OCI-LY7 (cell line): Measurements from ENCODE around the gene PIEZO2. TPM values are rescaled to one million over a fixed set of nuclear protein-coding genes. Genes with fewer than 3 reads are reported as not detected.

Experiments used
- BruUV-seq: library from RNA; stranded (reverse); fragments of 400-500 nt; replicated peaks from 2 replicates; lab custom pipeline; 2021; lab: Mats Ljungman, UMichigan
- CTCF ChIA-PET: fragments of 300-600 bp; sonication (Branson Sonifier 250); formaldehyde crosslinking; loops from one replicate; lab custom pipeline; 2022; ENCODE audit warnings: antibody characterized with exemption; ENCODE audit not compliant: unreplicated experiment; lab: Charles Lee
- POLR2A ChIA-PET: fragments of 300-600 bp; sonication (Branson Sonifier 250); formaldehyde crosslinking; loops from one replicate; lab custom pipeline; 2022; ENCODE audit warnings: antibody characterized with exemption; lab: Charles Lee
- DNase-seq: peaks from one replicate; pipeline ENCODE4 v3.0.0-alpha.2; 2015; ENCODE audit warnings: low spot score
- H2AFZ ChIP-seq: fragments of 200-600 bp; sonication (generic), shearing (Covaris generic); 2 replicates; pipeline ENCODE4 v1.6.1; 2014; ENCODE audit warnings: mild to moderate bottlenecking, antibody characterized with exemption, low read length, moderate library complexity
- H3K27ac ChIP-seq: fragments of 200-600 bp; sonication (generic); 2 replicates; pipeline ENCODE4 v1.5.1; 2014; ENCODE audit warnings: mixed run types, low read depth, mild to moderate bottlenecking, moderate library complexity, low read length, inconsistent platforms; ENCODE audit not compliant: poor library complexity, severe bottlenecking
- H3K36me3 ChIP-seq: fragments of 200-600 bp; sonication (generic); 2 replicates; pipeline ENCODE4 v1.6.1; 2014; ENCODE audit warnings: mild to moderate bottlenecking, antibody characterized with exemption, low read length, moderate library complexity, mixed read lengths; ENCODE audit not compliant: insufficient read depth
- H3K4me1 ChIP-seq: fragments of 200-600 bp; sonication (generic); 2 replicates; pipeline ENCODE4 v1.5.1; 2014; ENCODE audit warnings: mild to moderate bottlenecking, low read length; ENCODE audit not compliant: insufficient read depth, poor library complexity, severe bottlenecking
- H3K4me2 ChIP-seq: fragments of 200-600 bp; sonication (generic); 2 replicates; pipeline ENCODE4 v1.6.1; 2014; ENCODE audit warnings: mild to moderate bottlenecking, low read length
- H3K4me3 ChIP-seq: fragments of 200-600 bp; sonication (generic); 2 replicates; pipeline ENCODE4 v1.5.1; 2014; ENCODE audit warnings: mild to moderate bottlenecking, low read depth, low read length; ENCODE audit not compliant: poor library complexity, severe bottlenecking
- H3K79me2 ChIP-seq: fragments of 200-600 bp; sonication (generic); 2 replicates; pipeline ENCODE4 v1.6.1; 2016; ENCODE audit warnings: low read depth, mild to moderate bottlenecking, low read length, moderate library complexity, mixed read lengths; ENCODE audit not compliant: insufficient read depth
- H3K9me2 ChIP-seq: fragments of 200-600 bp; sonication (generic); 2 replicates; pipeline ENCODE4 v1.6.1; 2016; ENCODE audit warnings: mild to moderate bottlenecking, low read length, mixed read lengths; ENCODE audit not compliant: insufficient read depth
- H3K9me3 ChIP-seq: fragments of 200-600 bp; sonication (generic); 2 replicates; pipeline ENCODE4 v1.6.1; 2014; ENCODE audit warnings: mild to moderate bottlenecking, mixed run types, low read length, mixed read lengths
- H4K20me1 ChIP-seq: fragments of 200-600 bp; sonication (generic); 2 replicates; pipeline ENCODE4 v1.6.1; 2014; ENCODE audit warnings: mild to moderate bottlenecking, antibody characterized with exemption, low read length, moderate library complexity, mixed read lengths; ENCODE audit not compliant: insufficient read depth
- EZH2phosphoT487 ChIP-seq: fragments of 200-600 bp; sonication (generic); IDR thresholded peaks from 2 replicates; pipeline ENCODE4 v1.6.1; 2018; ENCODE audit warnings: low read depth, borderline replicate concordance, mild to moderate bottlenecking, mixed run types, antibody characterized with exemption, low read length, moderate library complexity, mixed read lengths
- intact Hi-C: fragments of 100-400 bp; cut with micrococcal nuclease; formaldehyde crosslinking; loops from one replicate; pipeline ENCODE4 v1.10.0; 2022; ENCODE audit not compliant: unreplicated experiment
- total RNA-seq, 2 experiments: library from RNA; depleted of rRNA in 1 of 2; stranded (reverse); fragments of >200 nt in 1 of 2; shearing (Covaris generic) in 1 of 2; gene quantifications; 2 replicates each; pipeline ENCODE4 v1.2.3, GENCODE V29; 2014 to 2022
- TF ChIP-seq, protein P1 (sequence below): fragments of 200-600 bp; sonication (generic); conservative IDR thresholded peaks from 2 replicates; pipeline ENCODE4 v1.5.1; 2014; ENCODE audit warnings: mild to moderate bottlenecking, antibody characterized with exemption, low read length, moderate library complexity, mixed read lengths

The PIEZO2 gene
- total RNA-seq, 2 experiments from 2014 or later = 0.95 to 3.3 TPM

GRCh38 chr18:10797896-10798295 lies 351.5 kb downstream of the PIEZO2 start:
- Histone ChIP-seq H3K9me2 (no peaks in the 10 kb centered on the region), H3K27ac (no peak overlapping the region), H3K4me3 (no peak overlapping the region), H2AFZ (no peak overlapping the region), H3K4me2 (no peak overlapping the region), H3K79me2 (no peaks in the 10 kb centered on the region), H3K9me3 (no peaks in the 10 kb centered on the region), H3K36me3 (no peaks in the 10 kb centered on the region), H3K4me1 (no peaks in the 10 kb centered on the region), H4K20me1 (no peaks in the 10 kb centered on the region)
- BruUV-seq = no TSS peak
- ChIA-PET POLR2A (interaction anchor here (1.0 kb wide), 1 partner anchor 251 kb away, joined by 3 read pairs; no protein-coding TSS in a partner anchor), CTCF (no interaction called here)
- TF ChIP-seq, protein P1, sequence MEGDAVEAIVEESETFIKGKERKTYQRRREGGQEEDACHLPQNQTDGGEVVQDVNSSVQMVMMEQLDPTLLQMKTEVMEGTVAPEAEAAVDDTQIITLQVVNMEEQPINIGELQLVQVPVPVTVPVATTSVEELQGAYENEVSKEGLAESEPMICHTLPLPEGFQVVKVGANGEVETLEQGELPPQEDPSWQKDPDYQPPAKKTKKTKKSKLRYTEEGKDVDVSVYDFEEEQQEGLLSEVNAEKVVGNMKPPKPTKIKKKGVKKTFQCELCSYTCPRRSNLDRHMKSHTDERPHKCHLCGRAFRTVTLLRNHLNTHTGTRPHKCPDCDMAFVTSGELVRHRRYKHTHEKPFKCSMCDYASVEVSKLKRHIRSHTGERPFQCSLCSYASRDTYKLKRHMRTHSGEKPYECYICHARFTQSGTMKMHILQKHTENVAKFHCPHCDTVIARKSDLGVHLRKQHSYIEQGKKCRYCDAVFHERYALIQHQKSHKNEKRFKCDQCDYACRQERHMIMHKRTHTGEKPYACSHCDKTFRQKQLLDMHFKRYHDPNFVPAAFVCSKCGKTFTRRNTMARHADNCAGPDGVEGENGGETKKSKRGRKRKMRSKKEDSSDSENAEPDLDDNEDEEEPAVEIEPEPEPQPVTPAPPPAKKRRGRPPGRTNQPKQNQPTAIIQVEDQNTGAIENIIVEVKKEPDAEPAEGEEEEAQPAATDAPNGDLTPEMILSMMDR = no peak
- DNase-seq = peak; percentile 19
- intact Hi-C loops = no loop called here

- H3K4me3 ChIP-seq = no peak overlapping the region
- peaks cover 10% of the 10 kb centered on the region for H3K4me1 ChIP-seq
- H3K9me3 ChIP-seq = no peaks in the 10 kb centered on the region
- H4K20me1 ChIP-seq = no peaks in the 10 kb centered on the region
- no peaks in the 10 kb centered on the region for H3K9me2 ChIP-seq
- ChIA-PET CTCF (no interaction called here), POLR2A (interaction anchor here (1.3 kb wide), 1 partner anchor 10 kb away, joined by 3 read pairs; no protein-coding TSS in a partner anchor)
- no TSS peak for BruUV-seq
- H3K36me3 ChIP-seq = no peaks in the 10 kb centered on the region
- intact Hi-C loops = no loop called here
- H3K79me2 ChIP-seq = no peaks in the 10 kb centered on the region
- no peak for DNase-seq
- H3K4me2 ChIP-seq = no peak overlapping the region
- no peak overlapping the region for H3K27ac ChIP-seq
- H2AFZ ChIP-seq = no peak overlapping the region
- no peak for TF ChIP-seq EZH2phosphoT487
- TF ChIP-seq, protein P1 = no peak
Observed at GRCh38 chr18:10794771-10795170, 354.6 kb downstream of the PIEZO2 start.

- no peak for DNase-seq
- Histone ChIP-seq H3K9me3 (no peaks in the 10 kb centered on the region), H3K4me3 (no peak overlapping the region), H3K36me3 (no peaks in the 10 kb centered on the region), H4K20me1 (no peaks in the 10 kb centered on the region), H2AFZ (no peak overlapping the region), H3K79me2 (no peaks in the 10 kb centered on the region), H3K4me2 (no peak overlapping the region), H3K27ac (no peak overlapping the region), H3K9me2 (no peaks in the 10 kb centered on the region), H3K4me1 (peaks cover 10% of the 10 kb centered on the region)
- POLR2A ChIA-PET = interaction anchor here (0.5 kb wide), 1 partner anchor 1989 kb away, joined by 4 read pairs; no protein-coding TSS in a partner anchor
- TF ChIP-seq, protein P1 = no peak
- TF ChIP-seq EZH2phosphoT487 = no peak
- BruUV-seq = no TSS peak
- CTCF ChIA-PET = no interaction called here
- intact Hi-C loops = no loop called here
Observed at GRCh38 chr18:10793730-10794370, 355.5 kb downstream of the PIEZO2 start.
